ENCODE data around the gene KIF21A. TPM values are rescaled to one million over a fixed set of nuclear protein-coding genes. Genes with fewer than 3 reads are reported as not detected.

KIF21A gene
- 37.4 and 37.6 TPM in 2 replicates for total RNA-seq

- Histone ChIP-seq H3K36me3 (ENCODE audit: control insufficient read depth, insufficient read depth, low read length) (no peaks in the 10 kb centered on the region), H3K4me3 (ENCODE audit: low read depth, low read length) (peak within 1 kb of the TSS; percentile 91), H3K27me3 (ENCODE audit: control insufficient read depth, insufficient read depth, low read length) (no peaks in the 10 kb centered on the region)
- no peak for FAIRE-seq
- peak; percentile 86 for DNase-seq (ENCODE audit: low read depth)
- TF ChIP-seq, protein P1, sequence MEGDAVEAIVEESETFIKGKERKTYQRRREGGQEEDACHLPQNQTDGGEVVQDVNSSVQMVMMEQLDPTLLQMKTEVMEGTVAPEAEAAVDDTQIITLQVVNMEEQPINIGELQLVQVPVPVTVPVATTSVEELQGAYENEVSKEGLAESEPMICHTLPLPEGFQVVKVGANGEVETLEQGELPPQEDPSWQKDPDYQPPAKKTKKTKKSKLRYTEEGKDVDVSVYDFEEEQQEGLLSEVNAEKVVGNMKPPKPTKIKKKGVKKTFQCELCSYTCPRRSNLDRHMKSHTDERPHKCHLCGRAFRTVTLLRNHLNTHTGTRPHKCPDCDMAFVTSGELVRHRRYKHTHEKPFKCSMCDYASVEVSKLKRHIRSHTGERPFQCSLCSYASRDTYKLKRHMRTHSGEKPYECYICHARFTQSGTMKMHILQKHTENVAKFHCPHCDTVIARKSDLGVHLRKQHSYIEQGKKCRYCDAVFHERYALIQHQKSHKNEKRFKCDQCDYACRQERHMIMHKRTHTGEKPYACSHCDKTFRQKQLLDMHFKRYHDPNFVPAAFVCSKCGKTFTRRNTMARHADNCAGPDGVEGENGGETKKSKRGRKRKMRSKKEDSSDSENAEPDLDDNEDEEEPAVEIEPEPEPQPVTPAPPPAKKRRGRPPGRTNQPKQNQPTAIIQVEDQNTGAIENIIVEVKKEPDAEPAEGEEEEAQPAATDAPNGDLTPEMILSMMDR (IDR thresholded peaks at IDR 0.05; ENCODE audit: insufficient read depth, low read length, severe bottlenecking): peak; percentile 66
Observed at GRCh38 chr12:39443081-39443928, at the start of gene KIF21A. TSS of gene KIF21A (minus strand) at chr12:39443120. CDS start at chr12:39442970, 150 bp downstream.

GRCh38 chr12:39490500-39491282, 47.8 kb upstream of the KIF21A start:
- peak; percentile 99 for DNase-seq (ENCODE audit: low read depth)
- TF ChIP-seq, protein P1 (IDR thresholded peaks at IDR 0.05; ENCODE audit: insufficient read depth, low read length, severe bottlenecking): no peak
- FAIRE-seq: no peak
- no peak overlapping the region for H3K4me3 ChIP-seq (ENCODE audit: low read depth, low read length)
- H3K27me3 ChIP-seq (ENCODE audit: control insufficient read depth, insufficient read depth, low read length): no peaks in the 10 kb centered on the region
- no peaks in the 10 kb centered on the region for H3K36me3 ChIP-seq (ENCODE audit: control insufficient read depth, insufficient read depth, low read length)

DNA sequence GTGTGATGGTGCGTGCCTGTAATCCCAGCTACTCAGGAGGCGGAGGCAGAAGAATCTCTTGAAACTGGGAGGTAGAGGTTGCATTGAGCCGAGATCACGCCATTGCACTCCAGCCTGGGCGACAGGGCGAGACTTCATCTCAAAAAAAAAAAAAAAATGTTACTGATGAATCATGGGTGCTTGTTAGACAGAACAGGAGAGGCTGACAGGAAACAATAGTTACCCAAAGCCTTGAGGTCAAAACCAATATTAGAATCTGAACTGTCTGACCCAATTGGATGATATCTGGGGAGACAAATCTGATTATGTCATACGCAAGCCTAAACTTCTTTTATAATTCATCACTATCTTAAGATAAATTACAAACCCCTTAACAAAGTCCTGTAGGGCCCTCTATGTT, 40.7 kb upstream of the KIF21A start:
- FAIRE-seq: no peak
- no peak for DNase-seq (ENCODE audit: low read depth)
- TF ChIP-seq, protein P1 (IDR thresholded peaks at IDR 0.05; ENCODE audit: insufficient read depth, low read length, severe bottlenecking): no peak
- Histone ChIP-seq H3K4me3 (ENCODE audit: low read depth, low read length) (no peak overlapping the region), H3K36me3 (ENCODE audit: control insufficient read depth, insufficient read depth, low read length) (no peaks in the 10 kb centered on the region), H3K27me3 (ENCODE audit: control insufficient read depth, insufficient read depth, low read length) (no peaks in the 10 kb centered on the region)

DNA sequence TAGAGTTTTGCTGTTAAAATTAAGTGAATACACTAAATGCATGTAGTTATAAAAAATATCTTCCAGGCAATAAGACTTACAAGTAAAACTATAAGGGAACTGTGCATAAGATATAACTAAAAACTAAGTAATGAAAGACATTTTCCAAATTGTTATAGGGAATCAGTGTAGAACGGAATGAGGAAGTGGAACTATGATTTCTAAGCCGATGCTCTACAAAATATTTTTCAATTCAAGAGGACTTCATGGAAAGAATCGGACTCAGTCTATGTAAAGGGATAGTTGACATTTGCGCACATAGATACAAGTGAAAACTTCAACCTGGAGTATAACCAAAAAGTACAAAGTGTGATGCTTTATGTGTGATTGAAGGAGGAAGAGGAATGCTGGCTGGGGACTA, 40.1 kb upstream of the KIF21A start:
- DNase-seq (ENCODE audit: low read depth) (no peak), FAIRE-seq (no peak)

GRCh38 chr12:39476894-39477293, 34.0 kb upstream of the KIF21A start:
- TF ChIP-seq, protein P1 (IDR thresholded peaks at IDR 0.05; ENCODE audit: insufficient read depth, low read length, severe bottlenecking): no peak
- no peak for FAIRE-seq
- H3K4me3 ChIP-seq (ENCODE audit: low read depth, low read length): no peak overlapping the region

More for the DNA sequence above, 40.1 kb upstream of the KIF21A start:
- Histone ChIP-seq H3K36me3 (ENCODE audit: control insufficient read depth, insufficient read depth, low read length) (no peaks in the 10 kb centered on the region), H3K27me3 (ENCODE audit: control insufficient read depth, insufficient read depth, low read length) (no peaks in the 10 kb centered on the region), H3K4me3 (ENCODE audit: low read depth, low read length) (no peak overlapping the region)
- TF ChIP-seq, protein P1 (IDR thresholded peaks at IDR 0.05; ENCODE audit: insufficient read depth, low read length, severe bottlenecking): no peak

More at GRCh38 chr12:39476894-39477293, 34.0 kb upstream of the KIF21A start:
- DNase-seq (ENCODE audit: low read depth): no peak
- H3K36me3 ChIP-seq (ENCODE audit: control insufficient read depth, insufficient read depth, low read length): no peaks in the 10 kb centered on the region
- no peaks in the 10 kb centered on the region for H3K27me3 ChIP-seq (ENCODE audit: control insufficient read depth, insufficient read depth, low read length)

Measured in bronchial epithelial cell (primary cell).